NCI-H345 (cell line): Measurements from ENCODE around the gene BSPH1.
"Not testable (repeated sequence)": the region's sequence is repeated elsewhere in the genome, so short reads cannot be mapped to it uniquely, and the experiment has no call there.

Experiments
- DNase-seq: peaks from one replicate; lab custom pipeline; 2025; lab: John Stamatoyannopoulos, UW

Gene BSPH1

GRCh38 chr19:47992070-47992469 lies at the start of gene BSPH1:
Gene BSPH1, minus strand, starts transcription at chr19:47992170. Its CDS starts 89 bp downstream, at chr19:47992081.
- DNase-seq, result no peak

- no peak for DNase-seq
Observed at GRCh38 chr19:48036765-48037164, 44.8 kb upstream of the BSPH1 start.

GRCh38 chr19:48033604-48034003 lies 41.6 kb upstream of the BSPH1 start:
- no peak for DNase-seq

- no peak for DNase-seq
Observed at GRCh38 chr19:48030073-48030472, 38.1 kb upstream of the BSPH1 start.

GRCh38 chr19:48029431-48029830 lies 37.5 kb upstream of the BSPH1 start:
- DNase-seq, result no peak

GRCh38 chr19:48025480-48025879 lies 33.5 kb upstream of the BSPH1 start:
- no peak for DNase-seq

- no peak for DNase-seq
Observed at GRCh38 chr19:48023518-48023917, 31.5 kb upstream of the BSPH1 start.

- no peak for DNase-seq
Observed at GRCh38 chr19:48023011-48023410, 31.0 kb upstream of the BSPH1 start.

- DNase-seq, result no peak
Observed at GRCh38 chr19:48020686-48021085, 28.7 kb upstream of the BSPH1 start.

GRCh38 chr19:48010932-48011758 lies 19.2 kb upstream of the BSPH1 start:
- DNase-seq, result no peak

- no peak for DNase-seq
Observed at GRCh38 chr19:48006762-48007161, 14.8 kb upstream of the BSPH1 start.

- DNase-seq, result no peak
Observed at GRCh38 chr19:48004236-48004635, 12.3 kb upstream of the BSPH1 start.

- DNase-seq, result no peak
Observed at GRCh38 chr19:48000846-48001245, 8.9 kb upstream of the BSPH1 start.

- DNase-seq, result no peak
Observed at GRCh38 chr19:47998800-47999199, 6.8 kb upstream of the BSPH1 start.

- no peak for DNase-seq
Observed at GRCh38 chr19:47996230-47996727, 4.3 kb upstream of the BSPH1 start.

- DNase-seq, result no peak
Observed at GRCh38 chr19:47994209-47994802, 2.3 kb upstream of the BSPH1 start, which contains the start of gene ELSPBP1. Gene ELSPBP1, plus strand, starts transcription at chr19:47994632. Its CDS starts 14,036 bp downstream, at chr19:48008668.

- DNase-seq, result no peak
Observed at GRCh38 chr19:47991191-47991808, 670 bp downstream of the BSPH1 start.

GRCh38 chr19:47973529-47973928 lies 18.4 kb downstream of the BSPH1 start:
- DNase-seq, result no peak

GRCh38 chr19:47955936-47956335 lies 36.0 kb downstream of the BSPH1 start:
- DNase-seq, result not testable (repeated sequence)

GRCh38 chr19:47952132-47952531 lies 39.8 kb downstream of the BSPH1 start:
- not testable (repeated sequence) for DNase-seq

- not testable (repeated sequence) for DNase-seq
Observed at GRCh38 chr19:47949852-47950521, 42.0 kb downstream of the BSPH1 start.

- not testable (repeated sequence) for DNase-seq
Observed at GRCh38 chr19:47928581-47928980, 63.4 kb downstream of the BSPH1 start.
